Activated CD8-positive, alpha-beta memory T cell treated with anti-CD3 and anti-CD28 coated beads for 4 hours (primary cell): ENCODE measurements around the gene LRPPRC.
"Not testable (repeated sequence)": the region's sequence is repeated elsewhere in the genome, so short reads cannot be mapped to it uniquely, and the experiment has no call there.

ENCODE experiments used
- DNase-seq, 2 donors: peaks; one replicate each; pipeline ENCODE4 v3.0.0-alpha.2; 2020; ENCODE audit warnings: low read depth in 2 of 2

Gene LRPPRC

GRCh38 chr2:43995733-43996533 lies at the start of gene LRPPRC:
Gene LRPPRC (minus strand): TSS chr2:43995989. CDS start chr2:43995947, 42 bp downstream.
- peak; percentile 69 to 86 for DNase-seq

DNA sequence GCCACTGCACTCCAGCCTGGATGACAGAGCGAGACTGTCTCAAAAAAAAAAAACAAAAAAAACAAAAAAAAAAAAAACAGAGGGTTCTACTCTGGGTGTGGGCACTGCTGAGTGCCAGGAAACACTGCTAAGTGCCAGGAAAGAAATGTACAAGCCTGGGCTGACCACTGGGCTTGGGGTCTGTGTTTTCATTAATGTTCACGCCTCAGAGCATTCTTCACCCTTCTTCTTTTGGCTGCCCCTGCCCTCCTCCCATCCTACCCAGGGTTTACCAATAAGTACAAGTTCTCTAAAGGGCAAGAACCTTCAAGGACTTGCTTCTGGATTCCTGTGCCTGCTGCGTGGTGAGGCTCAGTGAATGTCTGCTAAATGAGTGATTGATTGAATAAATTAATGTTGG lies 49.3 kb upstream of the LRPPRC start:
- DNase-seq = no peak

DNA sequence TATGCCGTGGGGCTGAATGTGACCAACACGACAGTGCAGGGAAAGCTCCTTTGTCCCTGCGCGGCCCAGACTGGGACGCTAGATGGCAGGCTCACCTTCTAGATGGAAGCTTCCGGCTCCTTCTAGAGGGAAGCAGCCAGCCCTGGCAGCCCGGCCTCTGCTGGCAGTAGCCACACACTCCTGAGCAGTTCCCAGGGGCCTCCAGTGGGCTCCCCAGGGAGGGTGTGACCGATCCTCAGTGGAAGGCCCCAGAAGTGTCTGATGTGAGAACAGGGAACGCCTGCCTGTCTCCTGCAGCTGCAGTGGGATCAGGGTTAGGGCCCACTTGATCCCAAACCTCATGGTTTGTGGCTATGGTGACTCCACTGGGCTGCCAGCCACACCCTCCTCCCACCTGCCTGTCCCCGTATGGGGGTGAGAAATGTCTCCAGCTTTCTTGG lies 48.5 kb upstream of the LRPPRC start:
- peak; percentile 51 to 56 for DNase-seq

DNA sequence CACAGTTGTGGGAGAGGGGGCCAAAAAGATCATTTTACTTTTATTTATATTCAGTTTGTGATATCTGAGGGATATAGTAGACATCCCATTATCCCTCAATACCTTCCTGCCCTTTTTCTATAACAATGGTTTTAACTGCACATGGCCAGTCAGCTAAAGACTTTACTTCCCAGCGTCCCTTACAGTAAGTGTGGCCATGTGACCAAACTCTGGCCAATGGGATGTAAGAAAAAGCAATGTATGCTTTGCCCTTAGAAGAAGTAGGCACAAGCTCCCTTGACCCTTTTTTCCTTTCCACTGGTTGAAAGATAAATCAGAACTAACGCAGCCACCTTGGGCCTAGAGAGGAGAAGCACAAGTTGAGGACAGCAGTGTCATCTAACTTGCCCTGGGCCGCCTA lies 44.6 kb upstream of the LRPPRC start:
- no peak for DNase-seq

GRCh38 chr2:44038277-44038676 lies 42.5 kb upstream of the LRPPRC start:
- no peak for DNase-seq

- DNase-seq = no peak
These were observed 41.4 kb upstream of the LRPPRC start for GRCh38 chr2:44037221-44037620.

GRCh38 chr2:44033947-44034346 lies 38.2 kb upstream of the LRPPRC start:
- DNase-seq = no peak

GRCh38 chr2:44027076-44027475 lies 31.3 kb upstream of the LRPPRC start:
- not testable (repeated sequence) for DNase-seq

GRCh38 chr2:44016282-44016681 lies 20.5 kb upstream of the LRPPRC start:
- no peak for DNase-seq

DNA sequence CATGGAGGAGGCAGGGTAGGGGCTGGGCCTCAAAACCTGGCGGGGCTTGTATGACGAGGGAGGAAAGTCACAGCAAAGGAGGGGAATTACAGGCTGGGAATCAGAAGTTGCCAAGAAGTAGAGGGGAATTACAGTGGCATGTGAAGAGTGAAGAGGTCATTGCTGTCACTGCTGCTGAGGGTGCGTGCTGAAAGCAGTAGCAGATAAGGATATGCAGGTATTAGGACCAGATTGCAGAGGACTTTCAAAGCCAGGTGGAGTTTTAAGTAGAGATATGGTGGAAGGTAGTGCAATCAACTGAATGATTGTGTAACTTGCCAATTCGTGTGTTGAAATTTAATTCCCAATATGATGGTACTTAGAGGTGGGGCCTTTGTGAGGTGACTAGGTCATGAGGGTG lies 19.4 kb upstream of the LRPPRC start:
- no peak for DNase-seq

DNA sequence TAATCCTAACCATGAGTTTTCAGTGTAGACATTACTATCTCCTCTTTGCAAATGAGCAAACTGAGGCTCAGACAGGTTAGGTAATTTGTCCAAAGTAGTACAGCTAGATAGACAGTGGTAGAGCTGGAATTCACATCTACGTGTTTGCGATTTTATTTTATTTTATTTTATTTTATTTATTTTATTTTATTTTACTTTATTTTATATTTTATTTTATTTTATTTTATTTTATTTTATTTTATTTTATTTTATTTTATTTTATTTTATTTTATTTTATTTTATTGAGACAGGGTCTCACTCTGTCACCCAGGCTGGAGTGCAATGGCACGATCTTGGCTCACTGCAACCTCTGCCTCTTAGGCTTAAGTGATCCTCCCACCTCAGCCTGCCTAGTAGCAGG lies 17.4 kb upstream of the LRPPRC start:
- DNase-seq = not testable (repeated sequence)

DNA sequence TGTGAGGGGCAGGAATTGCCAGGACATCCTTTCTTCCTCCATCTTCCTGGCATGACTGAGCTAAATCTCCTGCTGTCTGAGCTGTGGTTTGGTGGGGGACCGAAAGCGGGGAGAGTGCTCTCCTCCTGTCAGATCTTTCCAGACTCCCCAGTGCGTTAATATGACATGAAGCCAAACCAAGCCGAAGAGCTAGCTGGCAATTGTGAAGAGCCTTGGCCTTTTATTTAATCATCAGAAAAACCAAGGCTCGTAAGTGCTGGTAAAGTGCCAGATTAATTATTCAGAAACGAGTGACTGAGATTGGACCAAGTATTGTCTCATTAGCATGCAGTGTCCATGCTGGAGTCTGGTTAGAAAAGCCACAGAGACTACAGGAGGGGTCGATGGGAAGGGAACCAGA lies 14.5 kb upstream of the LRPPRC start:
- DNase-seq = no peak

DNA sequence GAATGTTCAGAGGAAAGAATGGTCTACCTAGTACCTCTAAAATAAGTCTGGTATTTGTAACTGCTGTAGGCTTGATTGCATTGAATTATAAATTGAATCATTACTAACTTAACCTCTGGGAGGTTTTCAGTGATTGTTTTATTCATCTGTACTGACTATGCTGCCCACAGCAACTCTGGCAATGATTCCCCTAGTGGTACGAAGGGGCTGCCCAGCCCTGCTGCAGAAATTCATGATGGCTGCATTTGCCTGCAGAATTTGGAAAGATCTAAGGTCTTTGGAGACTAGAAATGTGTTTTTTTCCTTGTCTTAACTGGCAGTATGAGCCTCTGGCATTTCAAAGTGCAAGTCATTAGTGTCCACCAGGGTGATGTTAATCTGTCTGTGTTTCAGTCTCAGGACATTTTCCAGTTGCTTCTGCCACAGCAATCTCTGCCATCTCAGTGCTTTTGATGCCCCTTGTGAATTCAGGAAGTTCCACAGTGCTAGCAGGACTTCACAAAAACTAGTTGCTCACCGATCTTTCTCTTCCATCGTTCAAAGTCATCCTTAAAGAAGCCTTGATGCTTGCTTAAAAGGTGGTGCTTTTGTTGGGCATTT lies 13.4 kb upstream of the LRPPRC start:
- no peak for DNase-seq

DNA sequence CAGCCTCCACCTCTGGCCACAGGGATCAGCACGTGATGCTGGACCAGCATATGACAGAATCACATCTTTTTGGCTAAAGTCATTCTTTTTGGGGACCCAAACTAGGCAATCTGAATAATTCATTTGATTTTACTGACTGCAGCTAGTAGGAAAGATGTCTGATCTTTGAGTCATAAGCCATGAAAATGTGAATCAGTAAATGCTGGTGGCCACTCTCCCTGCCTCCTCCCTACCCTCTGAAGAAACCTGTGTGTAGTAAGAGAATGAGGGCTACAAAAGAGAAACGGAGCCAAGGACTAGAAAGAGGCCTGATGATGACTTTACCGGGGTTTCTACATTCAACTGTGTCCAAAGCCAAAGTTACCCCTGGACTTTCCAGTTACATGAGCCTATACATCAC lies 10.1 kb upstream of the LRPPRC start:
- DNase-seq = no peak

GRCh38 chr2:44004735-44005602 lies 9.2 kb upstream of the LRPPRC start:
- no peak for DNase-seq

DNA sequence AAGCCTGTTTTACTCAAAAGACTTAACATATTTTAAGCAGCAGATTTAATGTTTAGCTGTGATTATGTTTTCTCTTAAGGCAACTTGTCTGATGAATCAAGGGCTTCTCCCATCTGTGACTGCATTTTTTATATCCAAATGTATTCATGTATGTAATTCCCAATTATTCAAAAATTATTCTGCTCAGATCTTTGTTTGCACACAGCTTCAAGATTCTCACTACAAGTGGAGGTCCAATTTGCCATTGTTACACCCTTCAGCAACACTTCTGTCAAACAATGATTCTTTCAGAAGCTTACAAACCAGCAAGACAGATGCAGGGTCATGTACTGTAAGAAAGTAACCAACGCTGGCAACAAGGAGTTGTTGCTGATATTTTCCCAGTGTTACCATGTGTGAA lies 5.9 kb upstream of the LRPPRC start:
- no peak for DNase-seq

- DNase-seq = no peak
These were observed 2.5 kb upstream of the LRPPRC start for GRCh38 chr2:43998263-43998662.

GRCh38 chr2:43993437-43993836 lies 2.4 kb downstream of the LRPPRC start:
- DNase-seq = no peak

- no peak for DNase-seq
These were observed 6.2 kb downstream of the LRPPRC start for GRCh38 chr2:43989545-43989944.

DNA sequence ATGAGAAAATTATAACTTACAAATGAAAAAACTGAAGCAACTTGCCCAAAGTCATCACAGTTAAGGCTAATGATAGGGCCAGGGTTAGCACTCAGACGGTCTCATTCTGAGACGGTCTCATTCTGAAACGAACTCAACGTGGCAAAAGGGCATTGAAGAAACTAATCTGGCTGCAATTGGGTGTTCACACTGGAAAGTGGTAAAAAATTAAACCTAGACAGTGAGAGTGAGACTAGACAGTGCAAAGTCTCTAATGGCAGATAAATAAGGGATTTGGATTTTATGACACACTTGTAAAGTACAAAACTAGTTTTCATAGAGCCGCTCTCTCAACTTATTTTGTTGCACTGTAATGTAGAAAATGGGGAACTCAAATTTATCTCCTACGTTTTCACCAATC lies 9.2 kb downstream of the LRPPRC start:
- DNase-seq = no peak

- DNase-seq = no peak
These were observed 10.4 kb downstream of the LRPPRC start for GRCh38 chr2:43985359-43985758.

DNA sequence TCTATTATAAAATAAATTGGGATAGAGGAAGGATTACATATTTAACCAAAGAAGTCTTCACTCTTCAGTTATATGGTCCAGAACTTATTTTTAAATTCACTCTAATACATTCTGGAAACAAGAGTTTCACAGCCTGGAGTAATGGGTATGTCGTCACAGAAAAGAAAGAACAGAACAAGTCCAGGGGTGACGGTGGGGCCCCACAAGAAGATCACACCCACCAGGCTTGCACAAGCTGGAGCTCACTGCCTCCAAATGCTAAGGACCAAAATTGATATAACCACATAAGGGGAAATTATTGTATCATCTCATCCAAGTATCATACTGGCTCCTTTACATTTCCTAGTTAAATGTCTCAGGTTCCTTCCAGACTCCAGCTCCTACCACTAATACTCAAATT lies 11.3 kb downstream of the LRPPRC start:
- DNase-seq = no peak

DNA sequence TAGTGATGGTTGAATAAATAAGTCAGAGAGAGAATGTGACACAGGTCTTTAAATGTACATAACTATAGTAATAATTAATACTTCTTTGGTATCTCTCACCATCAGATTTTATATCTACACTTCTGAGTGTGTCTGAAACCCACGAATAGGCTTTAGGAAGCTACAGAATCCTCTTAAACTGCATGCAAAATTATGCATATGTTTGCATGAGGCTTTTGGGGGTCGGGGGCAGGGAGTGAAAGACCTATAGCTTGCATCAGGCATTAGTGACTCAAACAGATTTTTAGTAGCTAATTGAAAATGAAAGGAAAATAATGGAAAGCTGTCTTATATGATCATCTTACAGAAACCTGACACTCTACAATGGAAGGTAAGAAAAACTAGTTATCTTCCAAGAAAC lies 14.9 kb downstream of the LRPPRC start:
- no peak for DNase-seq
